ENCODE measurements around the gene KLRG1. TPM values are rescaled to one million over a fixed set of nuclear protein-coding genes. Genes with fewer than 3 reads are reported as not detected.

KLRG1 gene
- total and polyA plus RNA-seq, 2 experiments from 2014 or later = 0.37 to 1.8 TPM

DNA sequence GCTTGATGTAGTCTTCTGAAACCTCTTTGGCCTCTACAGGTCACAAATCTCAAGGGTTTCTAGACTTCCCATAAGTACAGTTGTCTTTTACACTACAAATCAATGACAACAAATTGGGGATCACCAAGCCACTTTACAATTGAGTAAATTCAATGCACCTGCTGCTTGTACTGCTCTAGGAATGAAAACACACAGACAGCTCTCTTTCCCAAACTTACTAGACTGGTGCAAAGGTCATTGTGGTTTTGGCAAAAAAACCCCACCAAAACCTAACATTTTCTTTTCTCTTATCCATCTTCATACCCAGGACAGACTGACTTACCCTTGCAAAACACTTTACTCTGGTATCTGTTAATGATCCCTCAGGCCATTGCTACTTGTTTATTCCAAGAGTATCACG lies 42.6 kb upstream of the KLRG1 start:
- TF ChIP-seq CTCF (IDR thresholded peaks at IDR 0.05; ENCODE audit: poor library complexity) = no peak
- Histone ChIP-seq H3K4me3 (no peak overlapping the region), H3K79me2 (peaks cover 48% of the 10 kb centered on the region), H3K27me3 (no peaks in the 10 kb centered on the region), H3K27ac (no peak overlapping the region), H3K4me1 (ENCODE audit: insufficient read depth) (peaks cover 12% of the 10 kb centered on the region), H2AFZ (no peak overlapping the region), H3K4me2 (peak overlapping the region; percentile 26), H4K20me1 (ENCODE audit: insufficient read depth, poor library complexity, severe bottlenecking) (peaks cover 14% of the 10 kb centered on the region), H3K9me3 (ENCODE audit: low read depth) (no peaks in the 10 kb centered on the region), H3K36me3 (replicated peaks; ENCODE audit: insufficient read depth, low read depth) (no peaks in the 10 kb centered on the region), H3K9me2 (replicated peaks; ENCODE audit: insufficient read depth) (no peaks in the 10 kb centered on the region)
- no peak for DNase-seq (ENCODE audit: low spot score)
- 90% methylated on average over 1 of the region's 1 CpG for WGBS (ENCODE audit: low lambda C conversion rate, missing lambda C conversion rate)

DNA sequence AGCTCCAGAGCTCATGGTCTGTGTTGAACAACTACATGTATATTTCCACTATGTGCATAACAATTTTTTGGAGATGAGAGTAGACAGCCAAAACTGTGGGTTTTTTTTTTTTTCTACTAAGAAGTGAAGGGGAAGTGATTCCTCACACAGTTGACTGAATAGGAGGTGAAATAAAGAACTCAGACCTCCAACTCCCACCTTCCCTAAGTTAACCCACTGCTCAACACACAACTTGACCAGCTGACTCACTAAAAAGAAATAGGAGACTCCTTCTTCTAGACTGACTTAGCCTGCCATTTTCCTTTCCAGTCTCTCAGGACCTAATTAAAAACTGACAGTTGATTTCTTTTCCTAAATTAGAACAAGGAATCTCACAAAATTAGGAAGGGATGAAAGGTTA lies 41.6 kb upstream of the KLRG1 start:
- Histone ChIP-seq H3K9me2 (replicated peaks; ENCODE audit: insufficient read depth) (no peaks in the 10 kb centered on the region), H2AFZ (no peak overlapping the region), H3K79me2 (peaks cover 51% of the 10 kb centered on the region), H4K20me1 (ENCODE audit: insufficient read depth, poor library complexity, severe bottlenecking) (peaks cover 14% of the 10 kb centered on the region), H3K36me3 (replicated peaks; ENCODE audit: insufficient read depth, low read depth) (no peaks in the 10 kb centered on the region), H3K4me2 (peak overlapping the region; percentile 74), H3K27me3 (no peaks in the 10 kb centered on the region), H3K4me1 (ENCODE audit: insufficient read depth) (peaks cover 12% of the 10 kb centered on the region), H3K9me3 (ENCODE audit: low read depth) (no peaks in the 10 kb centered on the region), H3K4me3 (peak overlapping the region; percentile 32), H3K27ac (no peak overlapping the region)
- DNase-seq (ENCODE audit: low spot score) = no peak
- TF ChIP-seq CTCF (IDR thresholded peaks at IDR 0.05; ENCODE audit: poor library complexity) (no peak), EZH2phosphoT487 (IDR thresholded peaks at IDR 0.05; ENCODE audit: low read depth, severe bottlenecking, unreplicated experiment) (no peak), EZH2 (IDR thresholded peaks at IDR 0.05; ENCODE audit: borderline replicate concordance) (no peak)

DNA sequence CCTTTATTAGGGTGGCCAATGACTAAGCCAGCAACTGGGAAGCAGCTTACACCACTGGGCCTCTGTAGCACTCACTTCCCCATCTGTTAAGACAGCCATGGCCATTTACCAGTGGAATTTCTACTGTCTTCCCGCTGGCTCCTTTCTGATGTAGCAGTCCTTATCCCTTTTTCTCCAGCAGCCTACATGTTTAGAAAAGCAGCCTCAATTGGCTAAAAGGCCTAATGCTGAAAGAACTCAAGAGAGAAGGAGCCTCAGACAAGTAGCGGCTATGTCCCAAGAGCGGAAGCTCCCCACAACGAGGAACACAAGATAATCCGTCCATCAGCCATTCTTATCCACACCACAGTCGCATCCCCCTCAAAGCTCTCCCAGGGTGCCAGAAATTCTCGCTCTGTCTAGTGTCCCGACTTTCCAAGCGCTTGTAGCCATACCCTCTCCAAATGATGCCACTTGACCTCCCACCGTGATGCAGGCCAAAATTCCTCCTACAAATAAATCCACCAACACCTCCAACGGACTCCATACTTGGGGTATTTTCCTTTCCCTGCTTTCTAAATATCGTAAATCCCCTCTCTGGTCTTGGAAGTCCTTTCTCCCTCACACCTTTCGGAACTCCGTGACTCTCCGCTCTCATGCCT lies 40.5 kb upstream of the KLRG1 start:
- H3K9me2 ChIP-seq (replicated peaks; ENCODE audit: insufficient read depth) = no peaks in the 10 kb centered on the region
- peak; percentile 44 for DNase-seq (ENCODE audit: low spot score)
- H3K9me3 ChIP-seq (ENCODE audit: low read depth) = no peaks in the 10 kb centered on the region
- H3K4me1 ChIP-seq (ENCODE audit: insufficient read depth) = peaks cover 12% of the 10 kb centered on the region
- TF ChIP-seq EZH2phosphoT487 (IDR thresholded peaks at IDR 0.05; ENCODE audit: low read depth, severe bottlenecking, unreplicated experiment) (no peak), EZH2 (IDR thresholded peaks at IDR 0.05; ENCODE audit: borderline replicate concordance) (no peak), CTCF (IDR thresholded peaks at IDR 0.05; ENCODE audit: poor library complexity) (no peak)
- peaks cover 51% of the 10 kb centered on the region for H3K79me2 ChIP-seq
- H3K27ac ChIP-seq = peak overlapping the region; percentile 94
- H3K36me3 ChIP-seq (replicated peaks; ENCODE audit: insufficient read depth, low read depth) = no peaks in the 10 kb centered on the region
- H3K4me3 ChIP-seq = peak overlapping the region; percentile 32
- 3% methylated on average over 15 of the region's 15 CpGs for WGBS (ENCODE audit: low lambda C conversion rate, missing lambda C conversion rate)
- peaks cover 14% of the 10 kb centered on the region for H4K20me1 ChIP-seq (ENCODE audit: insufficient read depth, poor library complexity, severe bottlenecking)
- peak overlapping the region; percentile 53 for H2AFZ ChIP-seq
- peak overlapping the region; percentile 74 for H3K4me2 ChIP-seq
- no peaks in the 10 kb centered on the region for H3K27me3 ChIP-seq

Data from hepatocyte (in vitro differentiated cells).